ENCODE results near the gene BEND6.
"Not testable (repeated sequence)": the region's sequence is repeated elsewhere in the genome, so short reads cannot be mapped to it uniquely, and the experiment has no call there.

The BEND6 gene

DNA sequence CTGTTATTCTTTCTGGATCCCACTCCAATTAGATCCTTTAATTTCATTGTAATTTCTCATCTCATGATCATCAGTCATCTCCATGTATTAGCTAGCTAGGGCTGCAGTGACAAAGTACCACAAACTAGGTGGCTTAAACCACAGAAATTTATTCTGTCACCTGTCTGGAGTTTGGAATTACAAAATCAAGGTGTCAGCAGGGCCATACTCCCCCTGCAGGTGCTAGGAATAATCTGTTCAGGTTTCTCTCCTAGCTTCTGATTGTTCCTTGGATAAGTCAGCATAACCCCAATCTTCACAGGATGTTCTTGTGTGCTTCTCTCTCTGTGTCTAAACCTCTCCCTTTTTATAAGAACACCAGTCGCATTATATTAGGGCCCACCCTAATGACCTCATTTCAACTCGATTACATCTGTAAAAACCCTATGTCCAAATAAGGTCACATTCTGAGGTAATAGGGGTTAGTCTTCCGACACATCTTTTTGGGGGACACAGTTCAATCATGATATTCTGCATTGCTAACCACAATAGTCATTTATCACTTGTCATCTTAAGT, 40.5 kb downstream of the BEND6 start:
- Histone ChIP-seq H3K27me3 (ENCODE audit: control insufficient read depth, insufficient read depth, low read length) (no peaks in the 10 kb centered on the region), H3K4me1 (ENCODE audit: control insufficient read depth, insufficient read depth, low read length) (no peaks in the 10 kb centered on the region), H3K9ac (ENCODE audit: low read length) (no peak overlapping the region), H3K4me3 (ENCODE audit: low read length) (no peak overlapping the region), H3K9me3 (ENCODE audit: control insufficient read depth, low read length) (no peaks in the 10 kb centered on the region), H3K36me3 (ENCODE audit: control insufficient read depth, insufficient read depth, low read length) (no peaks in the 10 kb centered on the region)

DNA sequence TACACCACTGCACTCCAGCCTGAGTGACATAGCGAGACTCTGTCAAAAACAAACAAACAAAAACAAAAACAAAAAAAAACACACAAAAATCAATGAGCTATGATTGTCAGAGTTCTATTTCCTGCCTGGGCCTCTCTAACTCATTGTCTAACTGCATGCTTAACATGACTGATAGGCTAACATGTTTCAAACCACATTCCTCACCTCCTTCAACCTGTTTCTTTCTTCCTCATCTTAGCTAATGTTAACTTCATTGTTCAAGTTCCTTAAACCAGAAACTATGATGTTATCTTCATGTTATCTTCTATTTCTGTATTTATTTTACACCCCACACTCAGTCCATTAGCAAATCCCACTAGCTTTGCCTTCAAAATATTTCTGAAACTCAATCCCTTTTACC, 41.5 kb downstream of the BEND6 start:
- Histone ChIP-seq H3K36me3 (ENCODE audit: control insufficient read depth, insufficient read depth, low read length) (no peaks in the 10 kb centered on the region), H3K4me3 (ENCODE audit: low read length) (no peak overlapping the region), H3K27me3 (ENCODE audit: control insufficient read depth, insufficient read depth, low read length) (no peaks in the 10 kb centered on the region), H3K4me1 (ENCODE audit: control insufficient read depth, insufficient read depth, low read length) (no peaks in the 10 kb centered on the region), H3K9ac (ENCODE audit: low read length) (no peak overlapping the region), H3K9me3 (ENCODE audit: control insufficient read depth, low read length) (no peaks in the 10 kb centered on the region)

DNA sequence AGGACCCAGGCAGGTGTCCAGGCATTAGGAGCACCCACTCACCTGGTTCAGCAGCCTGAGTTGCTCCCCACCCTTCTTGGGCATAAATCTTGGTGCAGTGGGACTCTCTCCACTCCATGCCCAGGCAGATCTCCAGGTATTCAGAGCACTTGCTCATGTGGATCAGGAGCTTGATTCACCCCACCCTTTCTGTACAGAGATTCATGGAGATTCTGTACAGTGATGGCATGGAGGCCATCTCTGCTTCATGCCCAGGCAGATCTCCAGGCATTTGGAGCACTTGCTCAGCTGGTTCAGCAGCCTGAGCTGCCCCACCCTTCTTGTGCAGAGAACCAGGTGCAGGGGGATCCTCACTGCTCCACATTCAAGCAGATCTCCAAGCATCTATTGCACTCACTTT, 44.1 kb downstream of the BEND6 start:
- Histone ChIP-seq H3K4me3 (ENCODE audit: low read length) (no peak overlapping the region), H3K9ac (ENCODE audit: low read length) (no peak overlapping the region), H3K9me3 (ENCODE audit: control insufficient read depth, low read length) (no peaks in the 10 kb centered on the region), H3K27me3 (ENCODE audit: control insufficient read depth, insufficient read depth, low read length) (no peaks in the 10 kb centered on the region), H3K4me1 (ENCODE audit: control insufficient read depth, insufficient read depth, low read length) (no peaks in the 10 kb centered on the region), H3K36me3 (ENCODE audit: control insufficient read depth, insufficient read depth, low read length) (no peaks in the 10 kb centered on the region)

DNA sequence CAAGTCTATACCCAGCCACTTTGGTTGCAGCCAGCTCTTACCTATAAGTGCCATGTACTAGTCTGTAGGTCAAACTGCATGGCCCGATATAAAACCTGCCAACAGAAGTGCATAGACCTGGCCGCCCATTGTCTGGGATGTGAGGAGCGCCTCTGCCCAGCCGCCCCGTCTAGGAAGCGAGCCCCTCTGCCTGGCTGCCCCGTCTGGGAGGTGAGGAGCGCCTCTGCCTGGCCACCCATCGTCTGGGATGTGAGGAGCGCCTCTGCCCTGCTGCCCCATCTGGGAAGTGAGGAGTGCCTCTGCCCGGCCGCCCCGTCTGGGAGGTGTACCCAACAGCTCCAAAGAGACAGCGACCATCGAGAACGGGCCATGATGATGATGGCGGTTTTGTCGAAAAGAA, 44.8 kb downstream of the BEND6 start:
- not testable (repeated sequence) for H3K36me3 ChIP-seq (ENCODE audit: control insufficient read depth, insufficient read depth, low read length); H3K9ac ChIP-seq (ENCODE audit: low read length); H3K9me3 ChIP-seq (ENCODE audit: control insufficient read depth, low read length); H3K4me3 ChIP-seq (ENCODE audit: low read length); H3K27me3 ChIP-seq (ENCODE audit: control insufficient read depth, insufficient read depth, low read length); H3K4me1 ChIP-seq (ENCODE audit: control insufficient read depth, insufficient read depth, low read length)

DNA sequence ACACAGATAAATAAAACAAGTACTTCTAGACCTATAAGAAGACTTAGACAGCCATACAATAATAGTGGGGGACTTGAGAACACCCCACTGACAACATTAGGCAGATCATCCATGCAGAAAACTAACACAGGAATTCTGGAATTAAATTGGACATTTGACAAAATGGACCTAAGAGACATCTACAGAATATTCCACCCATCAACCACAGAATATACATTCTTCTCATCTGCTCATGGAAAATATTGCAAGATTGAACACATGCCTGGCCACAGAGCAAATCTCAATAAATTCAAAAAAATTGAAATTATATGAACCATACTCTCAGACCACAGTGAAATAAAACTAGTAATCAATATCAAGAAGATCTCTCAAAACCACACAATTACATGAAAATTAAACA, 47.3 kb downstream of the BEND6 start:
- Histone ChIP-seq H3K27me3 (ENCODE audit: control insufficient read depth, insufficient read depth, low read length) (no peaks in the 10 kb centered on the region), H3K9ac (ENCODE audit: low read length) (no peak overlapping the region), H3K36me3 (ENCODE audit: control insufficient read depth, insufficient read depth, low read length) (no peaks in the 10 kb centered on the region), H3K9me3 (ENCODE audit: control insufficient read depth, low read length) (no peaks in the 10 kb centered on the region), H3K4me3 (ENCODE audit: low read length) (no peak overlapping the region), H3K4me1 (ENCODE audit: control insufficient read depth, insufficient read depth, low read length) (no peaks in the 10 kb centered on the region)

DNA sequence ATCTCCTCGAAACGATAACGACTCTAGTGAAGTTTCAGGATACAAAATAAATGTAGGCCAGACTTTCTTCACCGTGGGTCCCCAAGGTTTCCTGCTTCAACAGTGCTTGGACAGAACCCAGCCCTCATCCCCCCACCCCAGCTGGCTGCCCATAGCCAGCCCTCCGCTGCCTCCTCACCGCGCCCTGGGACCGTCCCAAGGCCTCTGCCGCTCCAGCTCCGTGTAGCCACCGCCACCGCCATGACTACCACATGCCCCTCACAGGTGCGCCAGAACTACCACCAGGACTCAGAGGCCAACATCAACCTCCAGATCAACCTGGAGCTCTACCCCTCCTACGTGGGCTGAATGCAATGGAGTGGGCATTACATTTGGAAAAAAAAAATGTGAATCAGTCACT, 49.4 kb downstream of the BEND6 start:
- no peaks in the 10 kb centered on the region for H3K36me3 ChIP-seq (ENCODE audit: control insufficient read depth, insufficient read depth, low read length)
- H3K4me3 ChIP-seq (ENCODE audit: low read length), result no peak overlapping the region
- H3K9me3 ChIP-seq (ENCODE audit: control insufficient read depth, low read length), result no peaks in the 10 kb centered on the region
- H3K4me1 ChIP-seq (ENCODE audit: control insufficient read depth, insufficient read depth, low read length), result no peaks in the 10 kb centered on the region
- H3K9ac ChIP-seq (ENCODE audit: low read length), result no peak overlapping the region
- H3K27me3 ChIP-seq (ENCODE audit: control insufficient read depth, insufficient read depth, low read length), result no peaks in the 10 kb centered on the region

DNA sequence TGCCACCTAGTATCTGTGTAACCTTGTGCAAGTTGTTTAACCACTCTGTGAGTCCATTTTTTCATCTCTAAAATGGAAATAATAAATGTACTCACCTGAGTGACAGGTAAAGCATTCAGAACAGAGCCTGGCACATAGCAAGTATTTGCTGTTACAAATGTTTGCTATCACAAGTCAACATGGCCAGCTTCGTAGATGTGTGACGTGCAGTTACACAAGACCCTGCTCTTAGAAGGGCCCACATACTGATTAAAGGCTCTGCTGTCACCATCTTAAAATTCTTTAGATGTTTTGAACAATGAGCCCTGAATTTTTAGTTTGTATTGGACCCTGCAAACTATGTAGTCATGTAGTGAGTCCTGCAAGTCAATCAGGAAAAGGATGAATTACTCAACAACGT, 51.2 kb downstream of the BEND6 start:
- Histone ChIP-seq H3K9me3 (ENCODE audit: control insufficient read depth, low read length) (no peaks in the 10 kb centered on the region), H3K4me1 (ENCODE audit: control insufficient read depth, insufficient read depth, low read length) (no peaks in the 10 kb centered on the region), H3K4me3 (ENCODE audit: low read length) (no peak overlapping the region), H3K27me3 (ENCODE audit: control insufficient read depth, insufficient read depth, low read length) (no peaks in the 10 kb centered on the region), H3K36me3 (ENCODE audit: control insufficient read depth, insufficient read depth, low read length) (no peaks in the 10 kb centered on the region), H3K9ac (ENCODE audit: low read length) (no peak overlapping the region)

DNA sequence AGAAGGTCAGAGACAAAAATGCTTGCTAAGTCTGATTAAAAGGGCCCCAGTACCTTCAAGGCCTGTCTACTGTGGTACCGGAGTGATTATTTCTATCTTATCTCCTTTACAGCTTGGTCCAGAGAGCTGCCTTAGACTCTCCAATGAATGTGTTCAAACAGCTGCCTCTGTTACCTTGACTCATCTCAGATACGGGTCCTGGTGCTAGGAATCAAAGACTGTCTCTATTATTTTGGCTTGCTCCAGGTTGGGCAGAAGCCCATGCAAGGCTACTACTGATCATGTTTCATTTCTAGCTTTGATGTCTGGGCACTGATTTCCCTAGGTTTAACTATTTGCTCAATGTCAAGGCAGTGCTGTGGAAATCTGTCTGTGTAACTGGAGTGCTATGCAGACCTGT, 53.2 kb downstream of the BEND6 start:
- not testable (repeated sequence) for H3K9me3 ChIP-seq (ENCODE audit: control insufficient read depth, low read length); H3K36me3 ChIP-seq (ENCODE audit: control insufficient read depth, insufficient read depth, low read length); H3K9ac ChIP-seq (ENCODE audit: low read length); H3K4me1 ChIP-seq (ENCODE audit: control insufficient read depth, insufficient read depth, low read length); H3K27me3 ChIP-seq (ENCODE audit: control insufficient read depth, insufficient read depth, low read length); H3K4me3 ChIP-seq (ENCODE audit: low read length)

DNA sequence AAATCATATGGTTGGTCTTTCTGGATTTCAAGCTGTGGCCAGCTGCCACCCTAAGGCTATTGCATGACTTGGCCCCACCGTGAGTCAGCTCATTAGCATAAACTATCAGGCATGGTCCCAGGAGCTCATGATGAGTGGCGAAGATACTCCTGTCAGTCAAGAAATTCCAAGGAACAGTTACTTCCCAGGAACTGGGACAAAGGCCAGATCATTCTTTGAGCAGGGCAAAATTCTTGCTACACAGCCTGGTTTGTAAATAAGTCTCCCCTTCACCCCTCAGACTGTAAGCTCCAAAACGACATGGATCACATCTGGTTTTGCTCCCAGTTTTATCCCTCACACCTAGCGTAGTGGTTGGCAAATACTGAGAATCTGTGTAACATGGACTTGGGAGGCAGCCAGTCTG, 58.6 kb downstream of the BEND6 start:
- Histone ChIP-seq H3K27me3 (ENCODE audit: control insufficient read depth, insufficient read depth, low read length) (no peaks in the 10 kb centered on the region), H3K36me3 (ENCODE audit: control insufficient read depth, insufficient read depth, low read length) (no peaks in the 10 kb centered on the region), H3K4me3 (ENCODE audit: low read length) (no peak overlapping the region), H3K4me1 (ENCODE audit: control insufficient read depth, insufficient read depth, low read length) (no peaks in the 10 kb centered on the region), H3K9ac (ENCODE audit: low read length) (no peak overlapping the region), H3K9me3 (ENCODE audit: control insufficient read depth, low read length) (no peaks in the 10 kb centered on the region)

DNA sequence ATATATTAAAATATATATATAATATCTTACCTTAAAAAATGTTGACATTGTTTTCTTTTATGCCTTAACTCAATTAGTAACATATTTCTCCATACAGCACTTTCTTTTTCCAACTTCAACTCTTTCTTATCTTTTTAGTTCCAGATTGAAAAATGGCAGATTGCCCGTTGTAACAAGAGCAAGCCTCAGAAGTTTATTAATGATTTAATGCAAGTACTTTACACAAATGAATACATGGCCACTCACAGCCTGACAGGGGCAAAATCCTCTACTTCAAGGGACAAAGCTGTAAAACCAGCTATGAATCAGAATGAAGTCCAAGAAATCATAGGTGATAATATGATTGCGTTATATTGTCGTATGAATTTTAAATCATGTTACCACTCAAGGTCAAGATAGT, 62.2 kb downstream of the BEND6 start:
- Histone ChIP-seq H3K9me3 (ENCODE audit: control insufficient read depth, low read length) (no peaks in the 10 kb centered on the region), H3K4me1 (ENCODE audit: control insufficient read depth, insufficient read depth, low read length) (no peaks in the 10 kb centered on the region), H3K27me3 (ENCODE audit: control insufficient read depth, insufficient read depth, low read length) (no peaks in the 10 kb centered on the region), H3K4me3 (ENCODE audit: low read length) (no peak overlapping the region), H3K9ac (ENCODE audit: low read length) (no peak overlapping the region), H3K36me3 (ENCODE audit: control insufficient read depth, insufficient read depth, low read length) (no peaks in the 10 kb centered on the region)

DNA sequence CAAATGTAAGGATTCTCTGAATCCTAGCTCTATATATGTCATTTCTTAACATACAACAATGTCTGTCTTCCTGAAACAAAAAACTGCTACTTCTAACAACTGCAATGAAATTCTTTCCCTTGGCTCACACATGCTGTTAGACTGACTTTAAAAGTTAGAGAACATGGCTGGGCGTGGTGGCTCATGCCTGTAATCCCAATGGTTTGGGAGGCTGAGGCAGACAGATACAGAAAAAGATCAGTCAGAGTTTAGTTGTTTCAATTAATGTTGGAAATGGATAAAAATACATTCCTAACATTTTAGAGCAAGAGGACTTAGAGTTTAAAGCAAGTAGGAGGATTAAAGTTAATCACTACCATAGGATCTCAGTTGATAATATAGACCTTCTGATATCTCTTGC, 62.9 kb downstream of the BEND6 start:
- no peaks in the 10 kb centered on the region for H3K9me3 ChIP-seq (ENCODE audit: control insufficient read depth, low read length)
- H3K36me3 ChIP-seq (ENCODE audit: control insufficient read depth, insufficient read depth, low read length), result no peaks in the 10 kb centered on the region
- no peaks in the 10 kb centered on the region for H3K27me3 ChIP-seq (ENCODE audit: control insufficient read depth, insufficient read depth, low read length)
- no peak overlapping the region for H3K4me3 ChIP-seq (ENCODE audit: low read length)
- H3K9ac ChIP-seq (ENCODE audit: low read length), result no peak overlapping the region
- H3K4me1 ChIP-seq (ENCODE audit: control insufficient read depth, insufficient read depth, low read length), result no peaks in the 10 kb centered on the region

DNA sequence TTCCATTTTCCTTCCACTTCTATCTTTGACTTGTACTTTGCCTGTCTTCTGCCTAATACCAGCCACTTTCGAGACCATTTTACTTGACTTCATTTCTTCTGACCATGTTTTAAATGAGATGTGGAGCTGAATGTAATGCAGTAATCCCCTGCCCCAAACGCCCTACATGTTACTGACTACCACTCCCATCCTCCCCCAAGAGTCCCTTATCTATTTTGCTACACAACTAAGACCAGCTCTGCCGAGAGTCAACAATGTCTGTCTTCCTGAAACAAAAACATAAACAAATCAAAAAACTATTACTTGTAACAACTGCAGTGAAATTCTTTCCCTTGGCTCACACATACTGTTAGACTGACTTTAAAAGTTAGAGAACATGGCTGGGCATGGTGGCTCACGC, 64.5 kb downstream of the BEND6 start:
- H3K9me3 ChIP-seq (ENCODE audit: control insufficient read depth, low read length), result no peaks in the 10 kb centered on the region
- no peak overlapping the region for H3K4me3 ChIP-seq (ENCODE audit: low read length)
- no peaks in the 10 kb centered on the region for H3K4me1 ChIP-seq (ENCODE audit: control insufficient read depth, insufficient read depth, low read length)
- H3K27me3 ChIP-seq (ENCODE audit: control insufficient read depth, insufficient read depth, low read length), result no peaks in the 10 kb centered on the region
- no peak overlapping the region for H3K9ac ChIP-seq (ENCODE audit: low read length)
- H3K36me3 ChIP-seq (ENCODE audit: control insufficient read depth, insufficient read depth, low read length), result no peaks in the 10 kb centered on the region

DNA sequence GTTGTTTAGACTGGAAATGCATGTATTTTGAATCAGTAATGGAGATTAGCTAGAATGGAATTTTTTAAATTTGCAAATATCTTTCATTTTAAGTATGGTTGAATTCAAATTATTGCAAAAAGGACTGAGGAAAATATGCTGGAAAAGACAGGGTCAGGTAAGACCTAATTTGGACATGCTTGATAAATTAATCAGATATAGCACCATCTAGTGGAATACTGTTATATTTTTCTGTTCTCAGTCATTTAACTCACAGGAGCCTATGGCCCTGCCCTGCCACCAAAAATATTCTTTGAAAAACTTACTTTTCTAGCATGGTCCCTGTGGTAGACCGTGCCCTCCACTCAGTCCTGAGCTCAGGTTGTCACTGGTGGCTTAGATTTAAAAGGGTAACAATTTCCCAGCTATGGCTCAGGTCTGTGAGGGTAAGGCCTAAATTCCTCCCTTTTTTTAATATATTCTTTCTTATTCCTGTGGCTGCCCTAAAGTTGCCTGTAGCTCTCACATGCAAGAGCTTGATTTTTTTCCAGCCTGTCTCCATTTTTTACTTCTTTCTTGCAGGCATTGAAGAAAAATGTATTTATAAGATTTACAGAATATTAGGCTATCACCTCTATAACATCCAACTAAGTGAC, 66.3 kb downstream of the BEND6 start:
- Histone ChIP-seq H3K4me1 (ENCODE audit: control insufficient read depth, insufficient read depth, low read length) (no peaks in the 10 kb centered on the region), H3K9me3 (ENCODE audit: control insufficient read depth, low read length) (no peaks in the 10 kb centered on the region), H3K27me3 (ENCODE audit: control insufficient read depth, insufficient read depth, low read length) (no peaks in the 10 kb centered on the region), H3K9ac (ENCODE audit: low read length) (no peak overlapping the region), H3K4me3 (ENCODE audit: low read length) (no peak overlapping the region), H3K36me3 (ENCODE audit: control insufficient read depth, insufficient read depth, low read length) (no peaks in the 10 kb centered on the region)

Data from mucosa of stomach (tissue), 1 donor.